OCI-LY7 (cell line): ENCODE measurements around the gene COQ9. TPM values are rescaled to one million over a fixed set of nuclear protein-coding genes. Genes with fewer than 3 reads are reported as not detected.
A peak's percentile ranks its signal among the peaks of the same experiment; 100 is the strongest.

Experiments
- BruUV-seq: library from RNA; stranded (reverse); fragments of 400-500 nt; replicated peaks from 2 replicates; lab custom pipeline; 2021; lab: Mats Ljungman, UMichigan
- CTCF ChIA-PET: fragments of 300-600 bp; sonication (Branson Sonifier 250); formaldehyde crosslinking; loops from one replicate; lab custom pipeline; 2022; ENCODE audit warnings: antibody characterized with exemption; ENCODE audit not compliant: unreplicated experiment; lab: Charles Lee
- POLR2A ChIA-PET: fragments of 300-600 bp; sonication (Branson Sonifier 250); formaldehyde crosslinking; loops from one replicate; lab custom pipeline; 2022; ENCODE audit warnings: antibody characterized with exemption; lab: Charles Lee
- DNase-seq: peaks from one replicate; pipeline ENCODE4 v3.0.0-alpha.2; 2015; ENCODE audit warnings: low spot score
- H2AFZ ChIP-seq: fragments of 200-600 bp; sonication (generic), shearing (Covaris generic); 2 replicates; pipeline ENCODE4 v1.6.1; 2014; ENCODE audit warnings: mild to moderate bottlenecking, antibody characterized with exemption, low read length, moderate library complexity
- H3K27ac ChIP-seq: fragments of 200-600 bp; sonication (generic); 2 replicates; pipeline ENCODE4 v1.5.1; 2014; ENCODE audit warnings: mixed run types, low read depth, mild to moderate bottlenecking, moderate library complexity, low read length, inconsistent platforms; ENCODE audit not compliant: poor library complexity, severe bottlenecking
- H3K36me3 ChIP-seq: fragments of 200-600 bp; sonication (generic); 2 replicates; pipeline ENCODE4 v1.6.1; 2014; ENCODE audit warnings: mild to moderate bottlenecking, antibody characterized with exemption, low read length, moderate library complexity, mixed read lengths; ENCODE audit not compliant: insufficient read depth
- H3K4me1 ChIP-seq: fragments of 200-600 bp; sonication (generic); 2 replicates; pipeline ENCODE4 v1.5.1; 2014; ENCODE audit warnings: mild to moderate bottlenecking, low read length; ENCODE audit not compliant: insufficient read depth, poor library complexity, severe bottlenecking
- H3K4me2 ChIP-seq: fragments of 200-600 bp; sonication (generic); 2 replicates; pipeline ENCODE4 v1.6.1; 2014; ENCODE audit warnings: mild to moderate bottlenecking, low read length
- H3K4me3 ChIP-seq: fragments of 200-600 bp; sonication (generic); 2 replicates; pipeline ENCODE4 v1.5.1; 2014; ENCODE audit warnings: mild to moderate bottlenecking, low read depth, low read length; ENCODE audit not compliant: poor library complexity, severe bottlenecking
- H3K79me2 ChIP-seq: fragments of 200-600 bp; sonication (generic); 2 replicates; pipeline ENCODE4 v1.6.1; 2016; ENCODE audit warnings: low read depth, mild to moderate bottlenecking, low read length, moderate library complexity, mixed read lengths; ENCODE audit not compliant: insufficient read depth
- H3K9me2 ChIP-seq: fragments of 200-600 bp; sonication (generic); 2 replicates; pipeline ENCODE4 v1.6.1; 2016; ENCODE audit warnings: mild to moderate bottlenecking, low read length, mixed read lengths; ENCODE audit not compliant: insufficient read depth
- H3K9me3 ChIP-seq: fragments of 200-600 bp; sonication (generic); 2 replicates; pipeline ENCODE4 v1.6.1; 2014; ENCODE audit warnings: mild to moderate bottlenecking, mixed run types, low read length, mixed read lengths
- H4K20me1 ChIP-seq: fragments of 200-600 bp; sonication (generic); 2 replicates; pipeline ENCODE4 v1.6.1; 2014; ENCODE audit warnings: mild to moderate bottlenecking, antibody characterized with exemption, low read length, moderate library complexity, mixed read lengths; ENCODE audit not compliant: insufficient read depth
- CTCF ChIP-seq: fragments of 200-600 bp; sonication (generic); conservative IDR thresholded peaks from 2 replicates; pipeline ENCODE4 v1.5.1; 2014; ENCODE audit warnings: mild to moderate bottlenecking, antibody characterized with exemption, low read length, moderate library complexity, mixed read lengths
- EZH2phosphoT487 ChIP-seq: fragments of 200-600 bp; sonication (generic); IDR thresholded peaks from 2 replicates; pipeline ENCODE4 v1.6.1; 2018; ENCODE audit warnings: low read depth, borderline replicate concordance, mild to moderate bottlenecking, mixed run types, antibody characterized with exemption, low read length, moderate library complexity, mixed read lengths
- intact Hi-C: fragments of 100-400 bp; cut with micrococcal nuclease; formaldehyde crosslinking; loops from one replicate; pipeline ENCODE4 v1.10.0; 2022; ENCODE audit not compliant: unreplicated experiment
- total RNA-seq, 2 experiments: library from RNA; depleted of rRNA in 1 of 2; stranded (reverse); fragments of >200 nt in 1 of 2; shearing (Covaris generic) in 1 of 2; gene quantifications; 2 replicates each; pipeline ENCODE4 v1.2.3, GENCODE V29; 2014 to 2022

COQ9 gene
- total RNA-seq, 2 experiments from 2014 or later: 30.5 to 45.2 TPM

GRCh38 chr16:57446531-57447185 lies 621 bp upstream of the COQ9 start:
- Histone ChIP-seq H3K36me3 (peaks cover 17% of the 10 kb centered on the region), H3K4me3 (peak overlapping the region; percentile 96), H3K79me2 (peaks cover 30% of the 10 kb centered on the region), H3K9me3 (peaks cover 3% of the 10 kb centered on the region; the same call in 1 of the 2 replicates), H3K9me2 (no peaks in the 10 kb centered on the region), H3K27ac (peak overlapping the region; percentile 33), H3K4me1 (peaks cover 17% of the 10 kb centered on the region), H4K20me1 (no peaks in the 10 kb centered on the region), H2AFZ (peak overlapping the region; percentile 79), H3K4me2 (peak overlapping the region; percentile 98)
- intact Hi-C loops: loop anchor here (1.0 to 2.0 kb wide), 2 partner anchors 146 to 288 kb away; partner anchors contain the start of gene KATNB1
- POLR2A ChIA-PET: interaction anchor here (0.7 to 1.6 kb wide), 6 partner anchors 11 to 341 kb away, joined by 3 to 9 read pairs (median 3); partner anchors contain the start of gene POLR2C
- no peak for TF ChIP-seq CTCF
- no peak for TF ChIP-seq EZH2phosphoT487
- no TSS peak for BruUV-seq
- peak; percentile 62 for DNase-seq
- CTCF ChIA-PET: interaction anchor here (1.5 to 1.6 kb wide), 2 partner anchors 16 to 30 kb away, joined by 4 to 7 read pairs; partner anchors contain the start of gene POLR2C

GRCh38 chr16:57452021-57452420 lies 4.7 kb downstream of the COQ9 start:
- BruUV-seq: no TSS peak
- CTCF ChIA-PET: no interaction called here
- Histone ChIP-seq H3K4me2 (no peak overlapping the region), H4K20me1 (no peaks in the 10 kb centered on the region), H3K27ac (no peak overlapping the region), H3K9me2 (no peaks in the 10 kb centered on the region), H3K36me3 (peaks cover 51% of the 10 kb centered on the region), H3K9me3 (no peaks in the 10 kb centered on the region), H3K79me2 (peaks cover 13% of the 10 kb centered on the region; the same call in 1 of the 2 replicates), H2AFZ (no peak overlapping the region), H3K4me3 (no peak overlapping the region), H3K4me1 (peaks cover 10% of the 10 kb centered on the region)
- DNase-seq: no peak
- POLR2A ChIA-PET: interaction anchor here (1.1 kb wide), 1 partner anchor 11 kb away, joined by 3 read pairs; the partner anchor contains the start of gene POLR2C
- intact Hi-C loops: no loop called here
- TF ChIP-seq EZH2phosphoT487 (no peak), CTCF (no peak)
